Measurements from ENCODE around the gene ADARB1. TPM values are rescaled to one million over a fixed set of nuclear protein-coding genes. Genes with fewer than 3 reads are reported as not detected.

The ADARB1 gene, protein sequence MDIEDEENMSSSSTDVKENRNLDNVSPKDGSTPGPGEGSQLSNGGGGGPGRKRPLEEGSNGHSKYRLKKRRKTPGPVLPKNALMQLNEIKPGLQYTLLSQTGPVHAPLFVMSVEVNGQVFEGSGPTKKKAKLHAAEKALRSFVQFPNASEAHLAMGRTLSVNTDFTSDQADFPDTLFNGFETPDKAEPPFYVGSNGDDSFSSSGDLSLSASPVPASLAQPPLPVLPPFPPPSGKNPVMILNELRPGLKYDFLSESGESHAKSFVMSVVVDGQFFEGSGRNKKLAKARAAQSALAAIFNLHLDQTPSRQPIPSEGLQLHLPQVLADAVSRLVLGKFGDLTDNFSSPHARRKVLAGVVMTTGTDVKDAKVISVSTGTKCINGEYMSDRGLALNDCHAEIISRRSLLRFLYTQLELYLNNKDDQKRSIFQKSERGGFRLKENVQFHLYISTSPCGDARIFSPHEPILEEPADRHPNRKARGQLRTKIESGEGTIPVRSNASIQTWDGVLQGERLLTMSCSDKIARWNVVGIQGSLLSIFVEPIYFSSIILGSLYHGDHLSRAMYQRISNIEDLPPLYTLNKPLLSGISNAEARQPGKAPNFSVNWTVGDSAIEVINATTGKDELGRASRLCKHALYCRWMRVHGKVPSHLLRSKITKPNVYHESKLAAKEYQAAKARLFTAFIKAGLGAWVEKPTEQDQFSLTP
- total RNA-seq (17.1 and 23.2 TPM in 2 replicates), polyA plus RNA-seq (33.3 and 54.0 TPM in 2 replicates), polyA minus RNA-seq (42.5 and 82.0 TPM in 2 replicates)
- total RNA-seq (2013), result 39.2 TPM

DNA sequence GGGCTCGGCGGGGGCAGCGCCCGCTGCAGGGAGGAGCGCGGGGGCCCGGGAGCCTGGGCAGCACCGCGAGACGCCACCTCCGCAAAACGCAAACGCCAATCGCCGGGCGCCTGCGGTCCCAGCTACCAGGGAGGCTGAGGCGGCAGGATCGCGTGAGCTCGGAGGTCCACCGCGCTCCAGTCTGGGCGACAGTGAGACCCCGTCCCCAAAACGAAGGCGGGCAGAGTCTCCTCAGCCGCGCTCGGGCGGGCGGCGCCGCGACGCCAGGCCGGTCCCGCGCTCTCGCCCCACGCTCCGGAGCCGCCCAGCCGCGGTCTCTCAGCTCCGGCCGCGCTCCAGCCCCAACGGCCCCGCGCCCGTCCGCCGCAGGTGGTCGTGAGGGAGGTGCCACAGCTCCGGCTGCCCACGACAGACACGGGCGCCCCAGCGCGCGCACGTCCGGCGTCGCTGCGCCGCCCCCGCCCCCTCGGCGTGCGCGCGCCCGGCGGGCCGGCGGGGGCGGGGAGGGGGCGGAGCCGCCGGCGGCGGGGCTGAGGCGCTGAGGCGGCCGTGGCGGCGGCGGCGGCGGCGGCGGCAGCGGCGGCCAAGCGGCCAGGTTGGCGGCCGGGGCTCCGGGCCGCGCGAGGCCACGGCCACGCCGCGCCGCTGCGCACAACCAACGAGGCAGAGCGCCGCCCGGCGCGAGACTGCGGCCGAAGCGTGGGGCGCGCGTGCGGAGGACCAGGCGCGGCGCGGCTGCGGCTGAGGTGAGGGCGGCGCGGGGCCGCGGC is at the start of gene ADARB1:
Gene ADARB1 (plus strand): TSS at position 533 of the 770 bp plus-strand sequence. CDS start 97,077 bp downstream, outside the sequence.
- H3K27me3 Mint-ChIP-seq, result no peaks in the 10 kb centered on the region
- peak; percentile 87 for ATAC-seq (ENCODE audit: low read depth)
- TF ChIP-seq, protein P1, sequence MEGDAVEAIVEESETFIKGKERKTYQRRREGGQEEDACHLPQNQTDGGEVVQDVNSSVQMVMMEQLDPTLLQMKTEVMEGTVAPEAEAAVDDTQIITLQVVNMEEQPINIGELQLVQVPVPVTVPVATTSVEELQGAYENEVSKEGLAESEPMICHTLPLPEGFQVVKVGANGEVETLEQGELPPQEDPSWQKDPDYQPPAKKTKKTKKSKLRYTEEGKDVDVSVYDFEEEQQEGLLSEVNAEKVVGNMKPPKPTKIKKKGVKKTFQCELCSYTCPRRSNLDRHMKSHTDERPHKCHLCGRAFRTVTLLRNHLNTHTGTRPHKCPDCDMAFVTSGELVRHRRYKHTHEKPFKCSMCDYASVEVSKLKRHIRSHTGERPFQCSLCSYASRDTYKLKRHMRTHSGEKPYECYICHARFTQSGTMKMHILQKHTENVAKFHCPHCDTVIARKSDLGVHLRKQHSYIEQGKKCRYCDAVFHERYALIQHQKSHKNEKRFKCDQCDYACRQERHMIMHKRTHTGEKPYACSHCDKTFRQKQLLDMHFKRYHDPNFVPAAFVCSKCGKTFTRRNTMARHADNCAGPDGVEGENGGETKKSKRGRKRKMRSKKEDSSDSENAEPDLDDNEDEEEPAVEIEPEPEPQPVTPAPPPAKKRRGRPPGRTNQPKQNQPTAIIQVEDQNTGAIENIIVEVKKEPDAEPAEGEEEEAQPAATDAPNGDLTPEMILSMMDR (IDR thresholded peaks at IDR 0.05), result no peak
- TF ChIP-seq EZH2 (IDR thresholded peaks at IDR 0.05; ENCODE audit: borderline replicate concordance, insufficient read depth, low read depth, low read length, poor library complexity, severe bottlenecking), result no peak
- peaks cover 42% of the 10 kb centered on the region for H4K20me1 ChIP-seq (ENCODE audit: control insufficient read depth, insufficient read depth, low read length, poor library complexity, severe bottlenecking)
- POLR2A ChIA-PET, result no interaction called here
- peaks cover 37 to 44% of the 10 kb centered on the region in 2 donors for H3K4me1 ChIP-seq (ENCODE audit: control insufficient read depth in 2 of 2, insufficient read depth in 2 of 2, low read length in 2 of 2)
- H3K9me3 Mint-ChIP-seq (ENCODE audit: insufficient read depth), result no peaks in the 10 kb centered on the region
- H3K79me2 ChIP-seq (ENCODE audit: control insufficient read depth, insufficient read depth, low read length), result peaks cover 45% of the 10 kb centered on the region
- H3K27ac Mint-ChIP-seq, result peak within 1 kb of the TSS; percentile 84
- CTCF ChIA-PET, result interaction anchor here (0.7 to 1.2 kb wide), 3 partner anchors 24 to 64 kb away, joined by 3 read pairs; no protein-coding TSS in a partner anchor
- peaks cover 38% of the 10 kb centered on the region for H3K4me1 Mint-ChIP-seq
- peak within 1 kb of the TSS; percentile 90 for H3K4me3 Mint-ChIP-seq
- peak; percentile 84 for DNase-seq
- H3K9me3 ChIP-seq (ENCODE audit: control extremely low read depth in 1 of 3, control insufficient read depth in 2 of 3, insufficient read depth in 1 of 3, low read length in 2 of 3), result no peaks in the 10 kb centered on the region
- peak within 1 kb of the TSS; percentile 77 for H3K9ac ChIP-seq (ENCODE audit: low read length)
- peak within 1 kb of the TSS in 1 of 2 donors; percentile 51 for H3K27ac ChIP-seq (ENCODE audit: low read length in 2 of 2)
- intact Hi-C loops (cut with micrococcal nuclease), result loop anchor here (1.0 to 10.0 kb wide), 4 partner anchors 37 to 468 kb away; partner anchors contain the start of genes SLC19A1 and SUMO3
- H3K4me3 ChIP-seq (ENCODE audit: control extremely low read depth in 1 of 5, extremely low read depth in 1 of 5, insufficient read depth in 1 of 5, low read depth in 2 of 5, low read length in 4 of 5), result peak within 1 kb of the TSS; percentile 69 to 86 (median 75)
- no peaks in the 10 kb centered on the region for H3K36me3 ChIP-seq (replicated peaks in 1 of 2; ENCODE audit: control extremely low read depth in 1 of 2, control insufficient read depth in 1 of 2, extremely low read depth in 1 of 2, insufficient read depth in 2 of 2, low read length in 1 of 2)
- H3K27me3 ChIP-seq (replicated peaks in 1 of 4; ENCODE audit: control extremely low read depth in 1 of 4, control insufficient read depth in 3 of 4, insufficient read depth in 4 of 4, low read length in 3 of 4), result no peaks in the 10 kb centered on the region
- peak within 1 kb of the TSS; percentile 77 for H2AFZ ChIP-seq (ENCODE audit: insufficient read depth, low read depth, low read length, poor library complexity, severe bottlenecking)
- peak within 1 kb of the TSS; percentile 95 for H3K4me2 ChIP-seq (replicated peaks; ENCODE audit: low read depth, low read length, poor library complexity, severe bottlenecking)
- WGBS (ENCODE audit: insufficient coverage), result under 1% methylated on average over 132 of the region's 132 CpGs

Measured in B cell (primary cell).